Measurements from ENCODE around the gene ST6GALNAC1.
"Not testable (repeated sequence)": the region's sequence is repeated elsewhere in the genome, so short reads cannot be mapped to it uniquely, and the experiment has no call there.

ST6GALNAC1 gene

GRCh38 chr17:76642032-76642561 lies 1.5 kb downstream of the ST6GALNAC1 start:
- DNase-seq (ENCODE audit: low read depth in 3 of 3) = no peak

- DNase-seq (ENCODE audit: low read depth in 3 of 3) = no peak
These were observed 2.1 kb downstream of the ST6GALNAC1 start for GRCh38 chr17:76641501-76641900.

GRCh38 chr17:76640550-76641380 lies 2.8 kb downstream of the ST6GALNAC1 start:
- DNase-seq (ENCODE audit: low read depth in 3 of 3) = no peak

GRCh38 chr17:76638263-76638662 lies 5.3 kb downstream of the ST6GALNAC1 start:
- DNase-seq (ENCODE audit: low read depth in 3 of 3) = no peak

- DNase-seq (ENCODE audit: low read depth in 3 of 3) = not testable (repeated sequence)
These were observed 6.9 kb downstream of the ST6GALNAC1 start for GRCh38 chr17:76636486-76637206.

- DNase-seq (ENCODE audit: low read depth in 3 of 3) = no peak
These were observed 7.7 kb downstream of the ST6GALNAC1 start for GRCh38 chr17:76635659-76636360.

GRCh38 chr17:76635039-76635438 lies 8.5 kb downstream of the ST6GALNAC1 start:
- DNase-seq (ENCODE audit: low read depth in 3 of 3) = no peak

GRCh38 chr17:76633628-76634328 lies 9.8 kb downstream of the ST6GALNAC1 start:
- no peak for DNase-seq (ENCODE audit: low read depth in 3 of 3)

- DNase-seq (ENCODE audit: low read depth in 3 of 3) = no peak
These were observed 11.6 kb downstream of the ST6GALNAC1 start for GRCh38 chr17:76631821-76632565.

GRCh38 chr17:76630151-76630550 lies 13.4 kb downstream of the ST6GALNAC1 start:
- no peak for DNase-seq (ENCODE audit: low read depth in 3 of 3)

- DNase-seq (ENCODE audit: low read depth in 3 of 3) = no peak
These were observed 16.0 kb downstream of the ST6GALNAC1 start for GRCh38 chr17:76627510-76627909.

- DNase-seq (ENCODE audit: low read depth in 3 of 3) = no peak
These were observed 17.1 kb downstream of the ST6GALNAC1 start for GRCh38 chr17:76626442-76626841.

GRCh38 chr17:76625496-76625895 lies 18.1 kb downstream of the ST6GALNAC1 start:
- no peak for DNase-seq (ENCODE audit: low read depth in 3 of 3)

- DNase-seq (ENCODE audit: low read depth in 3 of 3) = peak; percentile 62 to 72 (median 65)
These were observed 20.0 kb downstream of the ST6GALNAC1 start for GRCh38 chr17:76623271-76624146.

- DNase-seq (ENCODE audit: low read depth in 3 of 3) = no peak
These were observed 25.7 kb downstream of the ST6GALNAC1 start for GRCh38 chr17:76617838-76618237.

- no peak for DNase-seq (ENCODE audit: low read depth in 3 of 3)
These were observed 28.5 kb downstream of the ST6GALNAC1 start for GRCh38 chr17:76614912-76615617.

- DNase-seq (ENCODE audit: low read depth in 3 of 3) = not testable (repeated sequence)
These were observed 29.3 kb downstream of the ST6GALNAC1 start for GRCh38 chr17:76614064-76614759.
